GM13977 (cell line): Measurements from ENCODE around the gene GOLGA6A.
"Not testable (repeated sequence)": the region's sequence is repeated elsewhere in the genome, so short reads cannot be mapped to it uniquely, and the experiment has no call there.

Experiments used
- DNase-seq: peaks from one replicate; pipeline ENCODE4 v3.0.0; 2012; ENCODE audit warnings: low spot score
- in situ Hi-C: fragments of 300-500 bp; cut with MboI; formaldehyde crosslinking; loops from one replicate; pipeline ENCODE4 v1.12.0; 2022; ENCODE audit warnings: low sequenced_read_pairs, low pct_unique_long_range_greater_than_20kb, mixed read lengths, inconsistent platforms; ENCODE audit not compliant: unreplicated experiment
- TF ChIP-seq, protein P1 (sequence below): IDR thresholded peaks from 2 replicates; pipeline ENCODE4 v1.5.1; 2012; ENCODE audit warnings: mild to moderate bottlenecking, control low read depth; ENCODE audit not compliant: insufficient read depth; ENCODE audit errors: extremely low read depth, missing control alignments

GOLGA6A gene

DNA sequence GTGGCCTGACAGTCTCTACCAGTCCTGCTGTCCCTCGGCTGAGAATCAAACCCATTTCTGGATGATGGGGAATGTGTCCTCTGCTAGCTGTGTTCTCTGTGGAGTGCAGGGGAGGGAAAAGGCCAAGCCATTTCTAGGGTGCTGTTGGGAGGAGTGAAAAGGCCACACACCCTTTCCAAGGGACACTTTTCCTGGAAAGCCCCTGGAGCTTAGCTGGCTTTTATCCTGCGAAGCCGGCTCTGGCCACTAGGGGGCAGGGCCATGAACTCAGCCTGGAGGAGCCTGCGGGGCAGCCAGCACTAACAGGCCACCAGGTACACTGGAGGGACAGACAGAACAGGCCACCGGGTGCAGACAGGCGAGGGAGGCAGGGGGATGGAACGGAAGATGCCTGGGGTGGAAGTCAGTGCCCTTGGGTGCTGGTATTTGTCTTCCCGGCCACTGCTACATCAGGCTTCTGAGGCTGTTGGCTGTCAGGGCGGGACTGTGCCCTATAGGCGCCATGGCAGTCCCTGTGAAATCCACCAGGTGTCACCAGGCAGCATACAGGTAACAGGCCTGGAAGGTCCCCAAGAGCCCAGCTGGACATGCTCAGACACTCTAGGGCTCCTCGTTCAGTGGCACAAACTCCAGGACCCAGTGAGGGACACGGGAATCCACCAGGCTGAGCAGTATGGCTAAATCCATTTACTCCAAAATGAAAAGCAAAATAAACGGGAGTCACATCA, 16.5 kb downstream of the GOLGA6A start:
- in situ Hi-C loops, DNase-seq: not testable (repeated sequence)
- TF ChIP-seq, protein P1, sequence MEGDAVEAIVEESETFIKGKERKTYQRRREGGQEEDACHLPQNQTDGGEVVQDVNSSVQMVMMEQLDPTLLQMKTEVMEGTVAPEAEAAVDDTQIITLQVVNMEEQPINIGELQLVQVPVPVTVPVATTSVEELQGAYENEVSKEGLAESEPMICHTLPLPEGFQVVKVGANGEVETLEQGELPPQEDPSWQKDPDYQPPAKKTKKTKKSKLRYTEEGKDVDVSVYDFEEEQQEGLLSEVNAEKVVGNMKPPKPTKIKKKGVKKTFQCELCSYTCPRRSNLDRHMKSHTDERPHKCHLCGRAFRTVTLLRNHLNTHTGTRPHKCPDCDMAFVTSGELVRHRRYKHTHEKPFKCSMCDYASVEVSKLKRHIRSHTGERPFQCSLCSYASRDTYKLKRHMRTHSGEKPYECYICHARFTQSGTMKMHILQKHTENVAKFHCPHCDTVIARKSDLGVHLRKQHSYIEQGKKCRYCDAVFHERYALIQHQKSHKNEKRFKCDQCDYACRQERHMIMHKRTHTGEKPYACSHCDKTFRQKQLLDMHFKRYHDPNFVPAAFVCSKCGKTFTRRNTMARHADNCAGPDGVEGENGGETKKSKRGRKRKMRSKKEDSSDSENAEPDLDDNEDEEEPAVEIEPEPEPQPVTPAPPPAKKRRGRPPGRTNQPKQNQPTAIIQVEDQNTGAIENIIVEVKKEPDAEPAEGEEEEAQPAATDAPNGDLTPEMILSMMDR, result peak; percentile 41

DNA sequence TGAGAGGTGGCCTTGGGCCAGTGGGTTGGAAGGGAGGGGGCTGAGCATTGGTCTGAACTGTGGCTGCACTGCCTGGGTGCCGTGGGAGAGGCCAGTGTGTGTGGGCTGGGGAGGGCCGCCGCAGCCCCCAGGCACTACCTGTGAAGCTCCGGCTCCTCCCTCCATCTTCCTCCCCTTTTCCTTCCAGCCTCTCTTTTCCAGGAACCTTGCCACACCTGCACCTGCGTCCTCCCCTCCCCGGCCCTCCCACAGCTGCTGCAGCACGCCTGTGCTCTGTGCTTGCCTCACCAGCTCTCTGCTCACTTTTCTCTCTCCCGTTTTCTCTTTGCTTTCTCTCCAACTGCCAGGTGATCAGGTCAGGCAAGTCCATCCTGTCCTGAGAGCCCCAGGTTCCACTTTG, 17.5 kb downstream of the GOLGA6A start:
- in situ Hi-C loops, DNase-seq: not testable (repeated sequence)

DNA sequence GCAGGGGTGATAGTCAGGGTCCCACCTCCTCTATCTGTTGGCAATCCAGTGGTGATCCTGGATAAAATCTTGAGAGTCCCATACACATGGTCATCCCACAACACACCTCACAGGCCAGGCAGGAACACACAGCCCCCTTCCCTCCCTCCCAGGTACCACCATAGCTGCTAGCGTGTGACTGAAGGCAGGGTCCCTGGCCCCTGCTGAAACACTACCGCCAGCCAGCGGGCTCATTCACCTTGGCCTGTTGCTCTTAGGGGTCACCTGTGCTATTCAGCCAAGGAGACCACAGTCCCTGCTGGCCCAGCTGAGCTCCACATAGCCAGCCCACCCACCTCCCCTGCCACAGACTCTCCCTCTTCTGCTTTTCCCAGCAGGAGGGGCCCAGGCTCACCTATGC, 18.2 kb downstream of the GOLGA6A start:
- in situ Hi-C loops, result not testable (repeated sequence)

GRCh38 chr15:74063425-74064146, 18.8 kb downstream of the GOLGA6A start:
- DNase-seq, in situ Hi-C loops: not testable (repeated sequence)

More for the DNA sequence above, 18.2 kb downstream of the GOLGA6A start:
- DNase-seq, result not testable (repeated sequence)

DNA sequence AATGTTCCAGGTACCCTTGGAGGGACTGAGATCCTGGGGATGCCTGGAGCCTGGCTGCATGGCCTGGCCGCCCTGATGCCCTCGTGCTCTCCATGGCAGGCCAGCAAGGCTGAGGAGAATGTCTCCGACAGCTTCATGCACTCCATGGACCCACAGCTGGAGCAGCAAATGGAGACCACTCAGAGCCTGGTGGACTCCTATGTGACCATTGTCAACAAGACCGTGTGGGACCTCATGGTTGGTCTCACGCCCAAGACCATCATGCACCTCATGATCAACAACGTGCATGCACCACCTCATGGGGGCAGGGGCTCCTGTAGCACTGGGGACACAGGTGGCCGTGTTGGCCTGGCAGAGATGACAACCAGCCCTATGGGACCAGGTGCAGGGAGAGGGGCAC, 19.7 kb downstream of the GOLGA6A start:
- in situ Hi-C loops, result no loop called here
- TF ChIP-seq, protein P1, result no peak
- no peak for DNase-seq

GRCh38 chr15:74062236-74062635, 20.1 kb downstream of the GOLGA6A start:
- TF ChIP-seq, protein P1, result no peak
- in situ Hi-C loops, result no loop called here

DNA sequence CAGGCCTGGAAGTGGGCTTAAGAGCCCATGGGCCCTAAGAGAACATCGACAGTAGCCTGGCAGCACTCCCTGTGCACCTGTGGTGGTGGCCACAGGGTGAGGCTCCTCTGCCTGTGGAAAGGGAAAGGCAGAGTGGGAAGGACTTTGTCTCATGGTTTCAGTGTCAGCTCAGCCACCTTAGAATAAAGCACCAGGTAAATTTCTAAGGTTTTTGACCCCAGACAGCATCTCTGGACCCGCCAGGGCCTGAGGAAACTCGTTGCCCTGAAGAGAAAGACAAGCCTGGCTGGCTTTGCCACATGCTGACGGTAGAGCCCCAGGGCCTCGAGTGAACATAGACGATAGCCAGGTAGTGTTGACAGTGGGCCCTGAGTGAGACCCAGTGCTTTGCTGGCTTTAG, 22.1 kb downstream of the GOLGA6A start:
- TF ChIP-seq, protein P1, result no peak
- DNase-seq, result no peak
- in situ Hi-C loops, result no loop called here

More at GRCh38 chr15:74062236-74062635, 20.1 kb downstream of the GOLGA6A start:
- DNase-seq, result no peak

GRCh38 chr15:74059050-74059833, 23.1 kb downstream of the GOLGA6A start:
- in situ Hi-C loops, DNase-seq: not testable (repeated sequence)

- in situ Hi-C loops, DNase-seq: not testable (repeated sequence)
These were observed 26.0 kb downstream of the GOLGA6A start for GRCh38 chr15:74056330-74056729.
